SKM-1 treated with dmso at 0.1 percent for 144 hours (cell line): ENCODE results near the gene LRP1.
A peak's percentile ranks its signal among the peaks of the same experiment; 100 is the strongest.

Experiments used
- DNase-seq: peaks from one replicate; lab custom pipeline; 2025; ENCODE audit not compliant: unreplicated experiment; lab: John Stamatoyannopoulos, UW

Gene LRP1

DNA sequence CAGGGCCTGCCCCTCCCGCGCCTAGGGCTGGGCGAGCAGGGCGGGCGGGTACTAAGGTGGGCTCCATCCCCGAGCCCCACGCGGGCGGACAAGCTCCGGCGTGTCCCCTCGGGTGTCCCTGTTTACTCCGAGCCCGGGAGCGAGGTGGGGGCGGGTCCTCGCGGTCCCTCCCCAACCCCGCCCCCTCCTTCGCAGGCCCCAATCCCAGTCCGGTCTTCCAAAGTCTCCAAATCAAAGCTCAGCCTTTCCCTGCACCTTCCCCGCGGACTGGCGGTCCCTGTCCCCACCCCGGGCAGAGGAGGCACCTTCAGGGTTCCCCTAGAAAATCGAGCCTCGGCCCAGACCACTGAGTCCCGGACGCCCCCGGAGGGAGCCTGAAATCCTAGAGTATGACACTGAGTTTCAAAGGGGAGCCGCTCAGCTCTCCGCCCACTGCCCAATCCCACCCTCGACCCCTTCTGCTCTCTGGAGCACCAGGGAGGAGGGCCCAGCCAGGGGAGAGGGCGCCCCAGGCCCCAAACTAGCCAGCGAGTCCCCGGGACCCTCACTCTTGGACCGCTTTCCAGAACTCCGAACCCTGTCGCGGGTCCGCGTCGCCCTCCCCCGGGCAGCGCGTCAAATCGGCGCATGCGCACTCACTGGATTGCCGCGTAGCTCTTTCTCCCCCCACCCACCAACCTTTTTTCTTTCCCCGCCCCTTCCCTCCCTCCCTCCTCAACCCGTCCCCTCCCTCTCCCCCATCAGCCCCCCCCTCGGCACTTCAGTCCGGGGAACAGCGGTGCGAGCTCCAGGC is at the start of gene LRP1:
Gene LRP1 (plus strand): TSS at position 758 of the 793 bp plus-strand sequence. CDS start 482 bp downstream, outside the sequence.
- DNase-seq, result peak; percentile 9

DNA sequence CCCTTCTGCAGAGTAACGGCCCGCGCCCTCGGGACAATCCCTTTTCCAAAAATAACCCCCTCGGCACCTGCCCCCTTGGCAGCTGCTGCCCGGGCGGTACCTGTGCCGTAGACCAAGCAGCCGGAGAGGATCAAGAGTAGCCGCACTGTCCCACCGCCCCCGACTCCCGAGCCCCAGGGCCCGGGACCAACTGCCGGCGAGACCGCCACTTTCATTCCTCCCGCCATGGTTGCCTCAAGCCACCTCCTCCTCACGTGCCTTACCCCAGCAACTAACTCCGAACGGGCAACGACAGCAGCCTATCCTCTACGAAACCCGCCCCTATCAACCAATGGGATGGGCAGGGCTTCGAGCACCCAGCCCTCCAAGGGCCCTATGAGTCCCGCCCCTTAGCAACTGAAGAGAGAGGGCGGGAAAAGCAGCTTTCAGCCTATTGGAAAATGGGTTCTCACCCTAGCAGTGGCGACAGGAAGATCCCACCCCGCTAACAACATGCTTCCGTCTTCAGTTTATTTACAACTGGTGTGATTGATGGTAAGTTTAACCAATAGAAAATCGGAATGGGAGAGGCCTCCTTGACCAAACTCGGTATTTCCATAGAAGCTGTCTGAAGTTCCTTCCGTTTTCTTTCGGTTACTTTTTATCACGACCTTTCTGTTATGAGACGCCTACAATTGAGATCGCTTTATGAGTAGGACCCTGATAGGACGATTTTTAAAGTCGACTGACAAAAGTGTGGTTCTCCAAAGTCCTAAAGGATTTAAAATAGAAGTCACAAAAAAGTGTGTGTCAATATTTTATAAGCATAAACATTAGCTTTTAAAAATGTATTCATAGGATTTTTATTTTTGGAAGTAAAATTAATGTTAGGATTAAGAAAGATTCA is 49.5 kb upstream of the LRP1 start, which contains the start of gene NEMP1:
Gene NEMP1 (minus strand): TSS at position 273 of the 886 bp plus-strand sequence. CDS start 46 bp downstream, at position 227.
- DNase-seq, result peak; percentile 93

DNA sequence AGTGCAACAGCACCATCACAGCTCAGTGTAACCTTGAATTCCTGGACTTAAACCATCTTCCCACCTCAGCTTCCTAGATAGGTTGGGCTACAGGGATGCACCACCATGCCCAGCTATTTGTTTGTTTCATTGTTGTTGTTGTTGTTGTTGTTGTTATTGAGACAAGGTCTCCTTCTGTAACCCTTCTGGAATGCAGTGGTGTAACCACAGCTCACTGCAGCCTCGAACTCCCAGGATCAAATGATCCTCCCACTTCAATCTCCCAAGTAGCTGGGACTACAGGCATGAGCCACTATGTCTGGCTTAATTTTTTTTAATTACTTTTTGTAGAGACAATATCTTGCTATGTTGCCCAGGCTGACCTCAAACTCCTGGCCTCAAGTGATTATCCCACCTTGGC is 48.5 kb upstream of the LRP1 start:
- DNase-seq, result no peak

DNA sequence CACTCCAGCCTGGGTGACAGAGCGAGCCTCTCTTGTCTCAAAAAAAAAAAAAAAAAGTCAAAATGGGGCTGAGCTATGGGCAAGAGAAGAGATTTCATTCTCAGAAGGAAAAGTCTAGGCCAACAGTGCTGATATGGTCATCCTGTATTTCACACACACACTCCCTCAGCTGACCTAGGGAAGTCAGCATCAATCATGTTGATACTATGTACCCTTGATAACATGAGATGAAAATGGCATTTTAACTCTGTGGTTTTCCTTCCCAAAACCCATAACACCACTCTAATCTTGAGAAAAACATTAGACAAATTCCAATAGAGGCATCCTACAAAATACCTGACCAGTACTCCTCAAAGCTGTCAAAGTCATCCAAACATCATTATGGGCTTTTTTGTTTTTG is 47.4 kb upstream of the LRP1 start:
- no peak for DNase-seq

DNA sequence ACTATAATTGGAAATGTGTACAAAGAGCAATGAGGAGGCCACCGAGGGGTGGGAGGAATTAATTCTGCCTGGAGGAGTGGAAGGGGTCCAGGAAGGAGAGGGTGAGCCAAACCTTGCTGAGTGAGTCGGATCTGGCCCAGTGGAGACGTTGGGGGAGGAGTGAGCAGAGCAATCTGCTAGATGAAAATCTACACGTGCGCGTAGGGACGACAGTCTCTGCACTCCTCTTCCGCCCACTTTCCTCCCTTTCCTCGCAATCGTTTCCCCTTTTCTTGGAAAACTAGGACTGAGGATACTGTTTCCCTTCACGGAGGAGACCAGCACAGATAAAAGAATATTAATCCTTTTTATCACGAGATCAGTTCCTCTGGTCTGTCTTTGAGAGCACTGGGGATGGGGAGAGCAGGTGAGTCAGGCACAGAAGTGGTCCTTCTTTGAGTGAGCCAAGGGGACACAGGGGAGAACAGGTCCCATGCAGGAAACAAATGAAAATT is 42.2 kb upstream of the LRP1 start:
- DNase-seq, result no peak

DNA sequence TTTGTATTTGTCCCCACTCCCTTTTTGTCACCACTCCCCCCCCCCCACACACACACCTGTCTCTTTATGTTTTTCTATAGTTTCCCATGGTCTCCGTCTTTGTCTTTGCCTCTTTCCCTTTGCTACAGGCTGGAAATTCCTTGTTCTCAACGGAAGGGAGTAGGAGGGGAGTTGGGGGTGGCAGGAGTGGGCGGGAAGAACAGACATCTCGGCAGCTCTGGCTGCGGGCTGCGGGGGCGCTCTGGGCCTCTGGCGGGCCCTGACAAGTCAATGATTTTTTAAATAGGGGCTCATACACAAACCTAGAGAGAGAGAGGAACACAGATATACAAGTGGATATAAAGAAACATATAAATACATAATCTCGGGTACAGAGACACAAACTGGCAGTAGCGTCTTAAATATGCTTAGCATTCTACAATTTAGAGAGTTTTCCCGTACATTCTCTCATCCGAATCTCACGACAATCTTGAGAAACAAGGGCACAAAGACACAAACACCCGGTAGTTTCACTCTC is 41.7 kb upstream of the LRP1 start:
- no peak for DNase-seq

DNA sequence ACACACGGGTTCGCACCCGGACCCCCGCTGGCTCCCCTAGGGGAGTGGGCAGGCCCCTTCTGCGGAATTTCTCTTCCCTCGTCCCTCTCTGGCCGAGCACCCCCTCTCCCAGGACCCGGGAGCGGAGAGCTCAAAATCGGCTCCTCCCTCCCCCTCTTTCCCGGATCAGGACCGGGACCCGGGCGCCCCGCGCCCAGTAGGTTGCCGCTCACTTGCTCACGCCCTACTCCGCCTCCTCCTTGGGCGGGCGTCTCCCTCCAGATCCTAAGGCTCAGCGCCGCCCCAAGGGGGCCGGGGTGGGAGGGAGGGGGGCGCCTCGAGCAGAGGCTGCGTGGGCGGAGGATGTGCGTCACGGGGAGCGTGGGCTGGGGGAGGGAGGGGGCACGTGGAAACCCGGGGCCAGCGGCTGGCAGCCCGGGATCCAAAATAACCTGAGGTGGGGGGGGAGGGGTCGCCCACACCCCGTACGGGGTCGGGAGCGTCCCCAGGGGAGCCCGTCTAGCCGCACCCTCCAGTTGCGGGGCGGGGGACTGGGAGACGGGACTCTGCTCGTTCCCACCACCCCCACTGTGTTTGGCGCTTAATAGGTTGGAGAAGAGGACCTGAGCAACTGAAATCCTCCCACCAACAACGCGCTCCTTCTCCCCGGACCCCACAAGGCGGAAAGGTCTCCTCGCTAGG is 41.1 kb upstream of the LRP1 start:
- no peak for DNase-seq

DNA sequence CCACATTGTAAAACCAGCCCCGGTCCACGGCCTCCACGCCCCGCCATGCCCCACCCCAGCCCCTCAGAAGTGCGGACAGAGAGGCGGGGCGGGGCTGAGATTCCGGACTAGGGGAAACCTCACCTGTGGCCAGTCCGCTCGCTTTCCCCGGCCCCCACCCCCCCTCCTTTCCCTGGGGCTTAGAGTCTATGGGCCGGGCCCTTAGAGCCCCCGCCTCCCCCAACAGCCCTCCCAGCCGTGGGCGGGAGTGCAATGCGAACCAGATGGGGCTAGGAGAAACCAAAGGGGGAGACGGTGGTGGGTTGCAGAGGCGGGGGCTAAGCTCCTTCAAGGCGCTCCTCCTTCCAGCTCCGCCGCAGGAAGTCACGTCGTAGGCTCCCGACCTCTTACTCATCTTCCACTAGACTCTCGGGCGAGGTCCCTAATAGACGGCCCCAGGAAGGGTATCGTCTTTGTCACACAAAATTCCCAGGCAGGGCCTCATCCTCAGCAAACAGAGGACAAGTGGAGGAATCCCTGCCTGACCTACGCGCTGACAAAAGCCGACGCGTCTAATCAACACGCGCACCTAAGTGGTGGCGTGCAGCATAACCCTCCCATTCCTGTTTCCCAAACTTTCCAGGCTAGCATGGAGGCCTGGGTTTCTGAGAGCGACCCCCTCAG is 40.5 kb upstream of the LRP1 start:
- DNase-seq, result no peak

DNA sequence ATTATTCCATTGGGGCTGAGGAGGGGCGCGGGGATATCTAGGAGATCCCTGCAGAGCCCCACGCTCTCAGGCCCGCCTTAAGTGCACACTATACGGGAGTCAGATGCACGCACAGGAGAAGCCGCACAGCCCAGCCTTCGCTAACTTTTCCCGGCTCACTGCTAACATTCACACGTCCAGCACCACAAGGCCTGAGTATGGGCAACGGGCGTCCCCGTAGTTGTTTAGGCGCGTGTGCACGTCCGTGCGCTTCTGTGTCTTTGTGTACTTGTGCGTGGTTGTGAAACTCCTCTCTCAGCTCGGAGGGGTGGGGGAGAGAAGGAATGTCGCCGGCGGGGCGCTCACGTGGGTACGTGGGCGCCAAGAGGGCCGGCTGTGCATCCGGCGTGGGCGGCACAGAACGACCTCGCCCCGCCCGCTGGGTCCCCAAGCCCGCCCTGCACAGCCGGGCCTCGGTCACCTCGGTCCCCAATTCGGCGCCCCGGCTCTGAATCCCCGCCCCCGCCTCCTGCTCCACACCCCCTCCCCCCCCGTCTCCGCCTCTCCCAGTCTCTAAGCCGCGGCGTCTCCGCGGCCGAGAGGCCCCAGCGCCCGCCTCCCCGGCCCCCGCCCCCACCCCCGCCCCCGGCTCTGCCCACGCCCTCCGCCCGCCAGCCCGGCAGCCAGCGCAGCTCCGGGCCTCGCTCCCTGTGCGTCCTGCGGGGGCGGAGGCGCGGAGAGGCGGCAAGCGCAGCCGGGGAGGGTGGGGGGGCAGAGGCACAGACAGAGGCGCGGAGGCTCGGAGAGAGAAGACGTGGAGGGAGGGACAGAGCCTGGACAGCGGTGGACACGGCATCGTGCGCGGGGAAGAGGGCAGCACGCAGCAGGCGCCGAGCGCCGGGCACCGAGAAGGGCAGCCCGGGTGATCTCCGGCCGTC is 39.7 kb upstream of the LRP1 start, which contains the start of gene NAB2:
Gene NAB2 (plus strand): TSS at position 761 of the 917 bp plus-strand sequence. CDS start 158 bp downstream, outside the sequence.
- DNase-seq, result peak; percentile 65

DNA sequence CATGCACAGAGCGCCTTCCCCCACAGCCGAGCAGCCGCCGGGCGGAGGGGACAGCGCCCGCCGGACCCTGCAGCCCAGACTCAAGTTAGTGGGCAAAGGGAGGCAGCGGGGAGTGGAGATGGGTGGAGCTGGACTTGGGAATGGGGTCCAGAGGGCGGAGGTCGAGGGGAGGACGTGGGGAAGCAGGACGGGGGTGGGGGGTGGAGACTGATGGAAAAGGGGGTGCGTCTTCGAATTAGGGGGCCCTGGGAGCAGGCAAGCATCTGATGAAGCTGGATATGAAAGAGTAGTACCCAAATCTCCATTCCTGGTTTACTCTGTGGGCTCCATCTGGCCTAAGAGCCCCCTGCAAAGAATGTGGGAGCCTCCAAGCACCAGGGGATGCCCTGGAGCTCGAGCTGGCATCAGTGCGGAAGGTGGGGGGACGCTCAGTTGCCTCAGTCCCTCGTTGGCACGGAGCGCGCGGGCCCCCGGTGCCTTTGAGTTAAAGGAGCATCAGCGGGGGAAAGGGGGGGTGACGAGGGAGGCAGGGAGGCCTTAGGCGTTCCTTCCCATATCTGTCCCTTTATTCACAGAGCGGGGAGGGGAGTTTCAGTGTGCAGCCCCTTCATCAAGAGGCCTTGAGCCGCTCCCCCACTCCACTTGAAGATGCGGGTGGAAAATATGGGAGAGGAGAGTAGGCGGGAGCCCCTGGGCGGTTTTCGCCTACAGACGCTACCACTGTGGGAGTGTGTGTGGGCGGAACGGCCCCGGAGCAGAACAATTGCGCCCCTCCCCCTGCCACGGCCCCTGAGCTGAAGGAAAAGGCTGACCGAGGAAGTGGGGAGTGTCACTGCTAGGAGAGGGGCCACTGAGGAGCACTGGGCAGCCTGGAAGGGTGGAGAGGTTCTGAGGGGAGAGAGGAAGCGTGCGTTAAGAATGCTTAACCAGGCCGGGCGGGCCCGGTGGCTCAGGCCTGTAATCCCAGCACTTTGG is 38.7 kb upstream of the LRP1 start:
- DNase-seq, result no peak

DNA sequence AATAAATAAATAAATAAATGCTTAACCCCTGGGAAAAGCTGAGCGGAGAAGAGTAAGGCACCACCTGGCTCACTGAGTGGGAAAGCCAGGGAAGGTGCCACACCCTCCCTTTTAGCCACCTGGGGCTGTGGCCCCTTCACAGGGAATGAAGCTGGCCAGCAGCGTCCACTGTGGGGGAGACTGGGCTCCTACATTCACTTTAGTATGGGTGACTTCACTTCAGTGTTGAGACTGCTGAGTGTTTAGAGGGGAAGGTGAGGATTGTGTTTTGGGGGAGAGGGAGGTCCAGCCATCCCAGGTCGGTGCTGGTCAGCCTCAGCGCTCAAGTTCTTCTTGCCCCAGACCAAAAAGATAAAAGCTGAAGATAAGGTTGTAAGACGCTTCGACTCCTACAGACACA is 37.8 kb upstream of the LRP1 start:
- no peak for DNase-seq

DNA sequence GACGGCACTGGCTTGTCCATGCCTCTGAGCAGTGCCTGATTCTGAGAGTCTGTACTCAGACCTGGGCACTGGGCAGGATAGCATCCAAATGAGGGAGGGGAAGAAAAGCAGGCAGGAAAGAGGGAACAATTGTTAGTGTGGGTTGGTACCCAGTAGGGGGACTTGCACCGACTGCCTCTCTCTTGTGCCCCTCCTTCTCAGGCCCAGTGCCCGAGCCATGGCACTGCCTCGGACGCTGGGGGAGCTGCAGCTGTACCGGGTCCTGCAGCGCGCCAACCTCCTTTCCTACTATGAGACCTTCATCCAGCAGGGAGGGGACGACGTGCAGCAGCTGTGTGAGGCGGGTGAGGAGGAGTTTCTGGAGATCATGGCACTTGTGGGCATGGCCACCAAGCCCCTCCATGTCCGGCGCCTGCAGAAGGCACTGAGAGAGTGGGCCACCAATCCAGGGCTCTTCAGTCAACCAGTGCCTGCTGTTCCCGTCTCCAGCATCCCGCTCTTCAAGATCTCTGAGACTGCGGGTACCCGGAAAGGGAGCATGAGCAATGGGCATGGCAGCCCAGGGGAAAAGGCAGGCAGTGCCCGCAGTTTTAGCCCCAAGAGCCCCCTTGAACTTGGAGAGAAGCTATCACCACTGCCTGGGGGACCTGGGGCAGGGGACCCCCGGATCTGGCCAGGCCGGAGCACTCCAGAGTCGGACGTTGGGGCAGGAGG is 37.2 kb upstream of the LRP1 start:
- no peak for DNase-seq

DNA sequence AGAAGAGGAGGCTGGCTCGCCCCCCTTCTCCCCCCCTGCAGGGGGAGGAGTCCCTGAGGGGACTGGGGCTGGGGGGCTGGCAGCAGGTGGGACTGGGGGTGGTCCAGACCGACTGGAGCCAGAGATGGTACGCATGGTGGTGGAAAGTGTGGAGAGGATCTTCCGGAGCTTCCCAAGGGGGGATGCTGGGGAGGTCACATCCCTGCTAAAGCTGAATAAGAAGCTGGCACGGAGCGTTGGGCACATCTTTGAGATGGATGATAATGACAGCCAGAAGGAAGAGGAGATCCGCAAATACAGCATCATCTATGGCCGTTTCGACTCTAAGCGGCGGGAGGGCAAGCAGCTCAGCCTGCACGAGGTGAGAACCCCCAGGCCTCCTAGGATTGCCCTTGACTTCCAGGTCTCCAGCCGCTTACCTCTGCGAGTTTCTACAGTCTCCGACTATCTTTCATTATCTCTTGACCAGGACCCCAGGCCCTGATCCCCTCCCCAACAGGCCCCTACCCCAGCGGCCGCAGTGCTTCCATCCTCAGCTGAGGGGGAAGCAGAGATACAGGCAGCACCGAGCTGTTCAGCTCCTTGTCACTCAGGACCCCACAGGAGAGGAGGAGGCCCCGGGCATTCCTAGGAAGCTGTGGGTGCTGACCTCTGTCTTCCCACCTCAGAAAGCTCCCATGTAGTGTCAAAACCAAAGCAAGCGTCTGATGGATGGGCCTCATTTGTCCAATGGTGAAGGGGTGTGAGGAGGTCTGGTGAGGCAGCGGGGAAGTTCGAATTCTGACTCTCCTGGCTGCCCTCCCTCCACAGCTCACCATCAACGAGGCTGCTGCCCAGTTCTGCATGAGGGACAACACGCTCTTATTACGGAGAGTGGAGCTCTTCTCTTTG is 36.4 kb upstream of the LRP1 start:
- DNase-seq, result no peak

DNA sequence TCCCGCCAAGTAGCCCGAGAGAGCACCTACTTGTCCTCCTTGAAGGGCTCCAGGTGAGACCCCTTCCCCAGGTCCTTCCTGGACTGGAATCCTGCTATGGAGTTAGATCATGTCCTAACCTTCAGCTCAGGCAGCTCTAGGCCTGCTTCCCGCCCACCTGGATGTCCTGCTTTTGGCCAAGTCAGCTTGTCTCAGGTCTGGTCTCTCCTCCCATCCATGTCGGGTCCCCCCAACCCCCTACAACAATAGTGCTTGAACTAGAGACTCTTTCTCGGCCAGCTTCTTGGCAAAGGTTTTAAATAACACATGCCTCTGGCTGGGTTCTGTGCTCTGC is 35.8 kb upstream of the LRP1 start:
- DNase-seq, result no peak

DNA sequence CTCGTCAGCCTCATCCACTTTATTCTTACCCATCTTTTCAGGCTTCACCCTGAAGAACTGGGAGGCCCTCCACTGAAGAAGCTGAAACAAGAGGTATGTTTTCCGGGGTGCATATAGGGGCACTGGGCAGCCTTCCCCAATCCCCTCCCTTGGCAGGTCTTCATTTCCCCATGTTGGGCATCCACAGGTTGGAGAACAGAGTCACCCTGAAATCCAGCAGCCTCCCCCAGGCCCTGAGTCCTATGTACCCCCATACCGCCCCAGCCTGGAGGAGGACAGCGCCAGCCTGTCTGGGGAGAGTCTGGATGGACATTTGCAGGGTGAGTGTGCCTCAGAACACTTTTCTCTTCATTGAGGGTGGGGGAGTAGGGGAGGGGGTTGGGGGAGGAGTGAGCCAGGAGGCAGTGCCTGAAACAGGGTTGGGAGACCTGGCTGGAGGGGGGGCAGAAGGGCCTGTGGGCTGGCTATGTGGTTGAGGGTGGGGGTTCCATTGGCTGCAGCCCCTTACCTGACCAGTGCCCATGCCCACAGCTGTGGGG is 35.3 kb upstream of the LRP1 start:
- DNase-seq, result no peak
